HL-60 (cell line): ENCODE measurements around the gene FSTL5.

Experiments
- DNase-seq, 2 experiments: peaks; one replicate each; pipeline ENCODE4 v3.0.0-alpha.2; 2010 to 2020; ENCODE audit warnings: low read depth in 1 of 2, low spot score in 1 of 2
- H3K27ac ChIP-seq: fragments of 250-450 bp; sonication (Bioruptor Pico); replicated peaks from 2 replicates; pipeline ENCODE4 v1.5.1; 2020; ENCODE audit warnings: mild to moderate bottlenecking, moderate library complexity
- H3K27me3 ChIP-seq: fragments of 250-450 bp; sonication (Bioruptor Pico); 2 replicates; pipeline ENCODE4 v1.5.1; 2021; ENCODE audit warnings: mild to moderate bottlenecking, moderate library complexity; ENCODE audit not compliant: insufficient read depth, poor library complexity, severe bottlenecking
- H3K4me3 ChIP-seq: replicated peaks from 2 replicates; pipeline ENCODE4 v1.5.1; 2011; ENCODE audit warnings: mild to moderate bottlenecking, control low read depth, low read length; ENCODE audit not compliant: insufficient read depth
- CTCF ChIP-seq: IDR thresholded peaks from one replicate; pipeline ENCODE4 v1.5.1; 2011; ENCODE audit warnings: low read length, control low read depth, inconsistent platforms; ENCODE audit not compliant: insufficient read depth
- GABPA ChIP-seq: IDR thresholded peaks from 2 replicates; pipeline ENCODE4 v1.6.1; 2012; ENCODE audit warnings: low read depth
- POLR2AphosphoS5 ChIP-seq: IDR thresholded peaks from 2 replicates; pipeline ENCODE4 v1.6.1; 2012; ENCODE audit warnings: low read depth
- REST ChIP-seq: IDR thresholded peaks from 2 replicates; pipeline ENCODE4 v1.6.1; 2012; ENCODE audit warnings: low read depth; ENCODE audit not compliant: insufficient replicate concordance
- SPI1 ChIP-seq: IDR thresholded peaks from 2 replicates; pipeline ENCODE4 v1.6.1; 2012; ENCODE audit warnings: low read depth, mild to moderate bottlenecking, borderline replicate concordance

Gene FSTL5

GRCh38 chr4:161894493-161895167 is 269.2 kb downstream of the FSTL5 start:
- DNase-seq: no peak
- no peak for TF ChIP-seq POLR2AphosphoS5
- no peak for TF ChIP-seq SPI1
- no peak overlapping the region for H3K27ac ChIP-seq

GRCh38 chr4:161894014-161894413 is 269.8 kb downstream of the FSTL5 start:
- no peak for DNase-seq
- Histone ChIP-seq H3K4me3 (no peak overlapping the region), H3K27me3 (no peaks in the 10 kb centered on the region), H3K27ac (no peak overlapping the region)
- TF ChIP-seq CTCF (no peak), SPI1 (no peak), POLR2AphosphoS5 (no peak), REST (no peak), GABPA (no peak)

More at GRCh38 chr4:161894493-161895167, 269.2 kb downstream of the FSTL5 start:
- Histone ChIP-seq H3K27me3 (no peaks in the 10 kb centered on the region), H3K4me3 (no peak overlapping the region)

GRCh38 chr4:161893566-161893965 is 270.2 kb downstream of the FSTL5 start:
- DNase-seq: no peak
- no peaks in the 10 kb centered on the region for H3K27me3 ChIP-seq
- H3K27ac ChIP-seq: no peak overlapping the region
- TF ChIP-seq REST: no peak
- no peak overlapping the region for H3K4me3 ChIP-seq

GRCh38 chr4:161892951-161893350 is 270.8 kb downstream of the FSTL5 start:
- no peaks in the 10 kb centered on the region for H3K27me3 ChIP-seq
- TF ChIP-seq SPI1 (no peak), GABPA (no peak), CTCF (no peak), POLR2AphosphoS5 (no peak), REST (no peak)
- DNase-seq: no peak
- H3K4me3 ChIP-seq: no peak overlapping the region
- no peak overlapping the region for H3K27ac ChIP-seq
